ENCODE results near the gene AKR1B1. TPM values are rescaled to one million over a fixed set of nuclear protein-coding genes. Genes with fewer than 3 reads are reported as not detected.

The AKR1B1 gene
- total and polyA plus RNA-seq, 2 donors (not counting 3 experiments of a cell fraction or from before 2014, with no cell fraction given): 159 to 193 TPM

DNA sequence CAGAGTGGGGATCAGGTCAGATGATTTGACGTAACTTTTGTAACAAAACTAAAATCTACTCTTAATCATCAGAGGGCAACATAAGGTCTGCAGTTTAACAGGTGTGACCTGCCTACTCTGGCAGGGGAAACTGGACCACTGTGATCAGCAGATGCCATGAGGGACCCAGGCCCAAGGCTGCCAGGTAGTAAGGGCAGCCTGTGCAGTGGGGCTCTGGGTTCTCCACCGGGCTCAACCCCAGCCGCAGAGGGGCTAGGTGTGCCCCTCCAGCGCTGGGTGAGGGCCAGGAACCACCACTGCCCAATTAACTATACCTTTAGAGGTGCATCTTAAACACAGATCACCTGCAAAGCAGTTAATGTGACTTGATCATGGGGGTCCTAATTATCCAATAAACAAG, 17.6 kb downstream of the AKR1B1 start:
- no peak overlapping the region for H3K9ac ChIP-seq (replicated peaks; ENCODE audit: extremely low read depth, insufficient read depth, low read length)
- DNase-seq (ENCODE audit: low read depth, low spot score) (no peak), FAIRE-seq (no peak)
- H3K9me1 ChIP-seq (replicated peaks; ENCODE audit: control insufficient read depth, extremely low read depth, insufficient read depth, low read length): no peaks in the 10 kb centered on the region
- dilution Hi-C loops (cut with MboI; ENCODE audit: extremely low pct_ligation_motif_present, low sequenced_read_pairs): no loop called here
- H3K4me2 ChIP-seq (ENCODE audit: insufficient read depth, low read length): no peak overlapping the region
- intact Hi-C loops (cut with micrococcal nuclease): no loop called here
- H3K36me3 ChIP-seq (ENCODE audit: control insufficient read depth in 2 of 2, extremely low read depth in 1 of 2, insufficient read depth in 2 of 2, low read length in 2 of 2): peaks cover 13 to 15% of the 10 kb centered on the region in 2 experiments
- POLR2A ChIA-PET: no interaction called here
- H3K27ac ChIP-seq (ENCODE audit: insufficient read depth, low read depth, low read length): no peak overlapping the region
- no peaks in the 10 kb centered on the region for H3K27me3 ChIP-seq (ENCODE audit: control insufficient read depth in 2 of 2, insufficient read depth in 2 of 2, low read length in 2 of 2)
- TF ChIP-seq POLR2AphosphoS5 (IDR thresholded peaks at IDR 0.05; ENCODE audit: insufficient read depth, low read depth, low read length): no peak
- no peak for TF ChIP-seq POLR2A (IDR thresholded peaks at IDR 0.05; ENCODE audit: low read depth, low read length)
- TF ChIP-seq EZH2 (IDR thresholded peaks at IDR 0.05; ENCODE audit: borderline replicate concordance, low read depth, low read length, severe bottlenecking): no peak
- no peak for TF ChIP-seq FOS (IDR thresholded peaks at IDR 0.05; ENCODE audit: borderline replicate concordance, insufficient read depth, low read length)
- TF ChIP-seq GATA2 (IDR thresholded peaks at IDR 0.05; ENCODE audit: insufficient read depth, insufficient read length, low read depth, low read length): no peak
- TF ChIP-seq, protein P1, sequence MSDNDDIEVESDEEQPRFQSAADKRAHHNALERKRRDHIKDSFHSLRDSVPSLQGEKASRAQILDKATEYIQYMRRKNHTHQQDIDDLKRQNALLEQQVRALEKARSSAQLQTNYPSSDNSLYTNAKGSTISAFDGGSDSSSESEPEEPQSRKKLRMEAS (IDR thresholded peaks at IDR 0.05; ENCODE audit: insufficient read depth, insufficient read length): no peak
- TF ChIP-seq, protein P2, sequence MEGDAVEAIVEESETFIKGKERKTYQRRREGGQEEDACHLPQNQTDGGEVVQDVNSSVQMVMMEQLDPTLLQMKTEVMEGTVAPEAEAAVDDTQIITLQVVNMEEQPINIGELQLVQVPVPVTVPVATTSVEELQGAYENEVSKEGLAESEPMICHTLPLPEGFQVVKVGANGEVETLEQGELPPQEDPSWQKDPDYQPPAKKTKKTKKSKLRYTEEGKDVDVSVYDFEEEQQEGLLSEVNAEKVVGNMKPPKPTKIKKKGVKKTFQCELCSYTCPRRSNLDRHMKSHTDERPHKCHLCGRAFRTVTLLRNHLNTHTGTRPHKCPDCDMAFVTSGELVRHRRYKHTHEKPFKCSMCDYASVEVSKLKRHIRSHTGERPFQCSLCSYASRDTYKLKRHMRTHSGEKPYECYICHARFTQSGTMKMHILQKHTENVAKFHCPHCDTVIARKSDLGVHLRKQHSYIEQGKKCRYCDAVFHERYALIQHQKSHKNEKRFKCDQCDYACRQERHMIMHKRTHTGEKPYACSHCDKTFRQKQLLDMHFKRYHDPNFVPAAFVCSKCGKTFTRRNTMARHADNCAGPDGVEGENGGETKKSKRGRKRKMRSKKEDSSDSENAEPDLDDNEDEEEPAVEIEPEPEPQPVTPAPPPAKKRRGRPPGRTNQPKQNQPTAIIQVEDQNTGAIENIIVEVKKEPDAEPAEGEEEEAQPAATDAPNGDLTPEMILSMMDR (IDR thresholded peaks at IDR 0.05; ENCODE audit: extremely low read depth in 1 of 2, insufficient read depth in 1 of 2, low read depth in 1 of 2, low read length in 2 of 2): no peak
- TF ChIP-seq MYC (IDR thresholded peaks at IDR 0.05; ENCODE audit: low read depth, low read length): no peak
- TF ChIP-seq JUN (IDR thresholded peaks at IDR 0.05; ENCODE audit: borderline replicate concordance, insufficient read depth, insufficient read length, low read depth): no peak
- BruUV-seq (replicated peaks): no TSS peak
- H3K4me1 ChIP-seq (ENCODE audit: control insufficient read depth, extremely low read depth, insufficient read depth, low read length): no peaks in the 10 kb centered on the region
- no peaks in the 10 kb centered on the region for H3K9me3 ChIP-seq (replicated peaks; ENCODE audit: control insufficient read depth, insufficient read depth, low read length)
- H3K79me2 ChIP-seq (ENCODE audit: control insufficient read depth, insufficient read depth, low read length): no peaks in the 10 kb centered on the region
- H3K4me3 ChIP-seq (replicated peaks in 1 of 3; ENCODE audit: insufficient read depth in 1 of 3, low read depth in 1 of 3, low read length in 3 of 3): no peak overlapping the region
- no peak overlapping the region for H2AFZ ChIP-seq (ENCODE audit: low read depth, low read length)
- CTCF ChIA-PET: interaction anchor here (0.7 to 1.5 kb wide), 3 partner anchors 18 to 165 kb away, joined by 3 to 4 read pairs (median 3); partner anchors contain the start of gene AKR1B1
- no peaks in the 10 kb centered on the region for H4K20me1 ChIP-seq (replicated peaks; ENCODE audit: control insufficient read depth, extremely low read depth, insufficient read depth, low read length)

All from endothelial cell of umbilical vein (primary cell).